Measurements from ENCODE around the gene ART5.

ART5 gene

DNA sequence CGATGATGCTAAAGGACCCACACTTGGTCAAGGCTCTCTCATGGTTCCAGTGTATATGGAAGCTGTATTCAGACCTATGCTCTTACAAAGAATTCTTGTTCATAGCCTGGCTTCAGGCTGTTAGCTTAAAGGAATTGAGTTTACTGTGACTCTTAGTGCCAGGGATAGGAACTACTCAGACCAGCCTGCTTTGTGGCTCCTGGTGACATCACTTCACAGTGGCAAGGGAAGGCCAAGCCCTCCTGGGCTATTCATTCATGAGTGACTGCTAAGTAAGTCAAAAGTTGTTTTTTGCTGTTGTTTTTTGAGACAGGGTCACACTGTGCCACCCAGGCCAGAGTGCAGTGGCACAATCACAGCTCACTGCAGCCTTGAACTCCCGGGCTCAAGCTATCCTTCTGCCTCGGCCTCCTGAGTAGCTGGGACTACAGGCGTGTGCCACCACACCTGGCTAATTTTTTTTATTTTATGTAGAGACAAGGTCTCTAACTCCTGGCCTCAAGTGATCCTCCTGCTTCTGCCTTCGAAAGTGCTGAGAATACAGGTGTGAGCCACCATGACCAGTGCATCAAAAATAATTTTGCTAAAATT lies 9.6 kb downstream of the ART5 start:
- TF ChIP-seq CTCF (IDR thresholded peaks at IDR 0.05; ENCODE audit: low read depth, low read length, missing control alignments) = no peak
- no peak for DNase-seq (ENCODE audit: low read depth)
- in situ Hi-C loops (cut with HindIII; ENCODE audit: low sequenced_read_pairs) = loop anchor here (5.0 kb wide), 1 partner anchor 50 kb away; no protein-coding TSS in a partner anchor
- H3K4me3 ChIP-seq (ENCODE audit: low read depth, low read length) = no peak overlapping the region

- DNase-seq (ENCODE audit: low read depth) = no peak
- in situ Hi-C loops (cut with HindIII; ENCODE audit: low sequenced_read_pairs) = loop anchor here (5.0 kb wide), 1 partner anchor 51 kb away; no protein-coding TSS in a partner anchor
These were observed 10.5 kb downstream of the ART5 start for GRCh38 chr11:3631331-3631730.

DNA sequence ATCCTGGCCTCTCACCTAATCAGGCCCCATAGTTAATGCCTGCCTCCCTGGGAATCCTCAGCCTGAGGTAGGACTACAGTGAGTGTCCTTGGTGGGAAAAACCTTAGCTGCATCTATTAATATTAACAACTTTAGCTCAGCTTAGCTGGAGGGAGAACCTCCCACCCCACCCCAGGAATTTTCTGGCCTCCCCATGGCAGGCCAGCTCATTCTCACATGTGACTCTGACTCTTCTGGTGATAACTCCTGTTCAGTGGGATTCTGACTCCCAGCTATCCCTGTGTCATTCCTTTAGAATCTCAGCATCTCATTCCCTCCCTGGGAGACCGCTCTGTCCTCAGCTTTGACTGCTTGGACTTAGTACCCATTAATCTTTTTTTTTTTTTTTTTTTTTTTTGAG lies 14.5 kb downstream of the ART5 start:
- H3K4me3 ChIP-seq (ENCODE audit: low read depth, low read length) = no peak overlapping the region
- DNase-seq (ENCODE audit: low read depth) = no peak
- in situ Hi-C loops (cut with HindIII; ENCODE audit: low sequenced_read_pairs) = no loop called here
- no peak for TF ChIP-seq CTCF (IDR thresholded peaks at IDR 0.05; ENCODE audit: low read depth, low read length, missing control alignments)

More at GRCh38 chr11:3631331-3631730, 10.5 kb downstream of the ART5 start:
- no peak for TF ChIP-seq CTCF (IDR thresholded peaks at IDR 0.05; ENCODE audit: low read depth, low read length, missing control alignments)
- H3K4me3 ChIP-seq (ENCODE audit: low read depth, low read length) = no peak overlapping the region

DNA sequence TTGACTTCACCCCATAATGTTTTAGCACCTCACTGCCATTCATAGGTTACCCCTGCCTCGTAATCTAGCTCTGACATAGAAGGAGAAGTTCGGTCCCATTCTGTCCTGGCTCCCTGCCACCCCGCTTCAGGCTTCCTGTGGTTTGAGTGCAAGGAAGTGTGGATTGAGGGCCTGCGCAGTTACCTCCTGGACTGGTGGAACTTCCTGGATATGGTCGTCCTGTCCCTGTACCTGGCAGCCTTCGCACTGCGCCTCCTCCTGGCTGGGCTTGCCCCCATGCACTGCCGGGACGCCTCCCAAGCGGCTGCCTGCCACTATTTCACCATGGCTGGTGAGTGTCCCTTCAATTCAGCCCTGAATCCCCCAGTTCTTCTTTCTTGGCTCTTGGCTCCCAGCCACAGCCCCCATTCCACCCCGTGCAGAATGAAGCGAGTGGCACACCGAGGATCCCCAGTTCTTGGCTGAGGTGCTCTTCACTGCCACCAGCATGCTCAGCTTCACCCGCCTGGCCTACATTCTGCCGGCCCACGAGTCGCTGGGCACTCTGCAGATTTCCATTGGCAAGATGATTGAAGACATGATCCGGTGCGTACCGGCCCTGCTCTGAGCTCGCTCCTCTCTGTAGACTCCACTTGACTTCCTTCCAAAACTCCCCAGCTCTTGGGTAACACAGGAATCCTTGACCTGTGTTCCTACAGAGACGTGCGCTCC lies 15.4 kb downstream of the ART5 start:
- no peak for DNase-seq (ENCODE audit: low read depth)

GRCh38 chr11:3623767-3624458 lies 17.9 kb downstream of the ART5 start:
- no peak overlapping the region for H3K4me3 ChIP-seq (ENCODE audit: low read depth, low read length)
- no peak for DNase-seq (ENCODE audit: low read depth)
- in situ Hi-C loops (cut with HindIII; ENCODE audit: low sequenced_read_pairs) = no loop called here
- TF ChIP-seq CTCF (IDR thresholded peaks at IDR 0.05; ENCODE audit: low read depth, low read length, missing control alignments) = no peak

More for the DNA sequence above, 15.4 kb downstream of the ART5 start:
- no peak for TF ChIP-seq CTCF (IDR thresholded peaks at IDR 0.05; ENCODE audit: low read depth, low read length, missing control alignments)
- in situ Hi-C loops (cut with HindIII; ENCODE audit: low sequenced_read_pairs) = no loop called here
- no peak overlapping the region for H3K4me3 ChIP-seq (ENCODE audit: low read depth, low read length)

GRCh38 chr11:3623121-3623520 lies 18.7 kb downstream of the ART5 start:
- in situ Hi-C loops (cut with HindIII; ENCODE audit: low sequenced_read_pairs) = no loop called here
- TF ChIP-seq CTCF (IDR thresholded peaks at IDR 0.05; ENCODE audit: low read depth, low read length, missing control alignments) = no peak
- no peak overlapping the region for H3K4me3 ChIP-seq (ENCODE audit: low read depth, low read length)
- no peak for DNase-seq (ENCODE audit: low read depth)

All from astrocyte of the cerebellum (primary cell).